HEK293 (cell line): Measurements from ENCODE around the gene DOCK4.

ENCODE experiments used
- CTCF ChIA-PET: fragments of 350-600 bp; formaldehyde crosslinking; extraction: SDS; loops from one replicate; lab custom pipeline; 2021; ENCODE audit warnings: antibody characterized with exemption; lab: Yijun Ruan, JAX
- POLR2A ChIA-PET: fragments of 300-600 bp; formaldehyde crosslinking; extraction: SDS; loops from one replicate; lab custom pipeline; 2020; ENCODE audit warnings: antibody characterized with exemption, inconsistent platforms; lab: Yijun Ruan, JAX
- H3K27ac ChIP-seq: fragments of 200-500 bp; sonication (Bioruptor generic); 2 replicates; pipeline ENCODE4 v1.5.1; 2014; ENCODE audit warnings: low read depth, low read length, control low read depth, inconsistent platforms; ENCODE audit errors: extremely low read depth
- H3K36me3 ChIP-seq, 2 experiments: fragments of 200-500 bp in 1 of 2; sonication (Bioruptor generic) in 1 of 2; 1 replicate in 1 of 2; 2 replicates in 1 of 2; pipeline ENCODE4 v1.5.1; 2014 to 2017; ENCODE audit warnings: inconsistent platforms in 2 of 2, low read length in 2 of 2; ENCODE audit not compliant: control insufficient read depth in 2 of 2, insufficient read depth in 1 of 2
- H3K4me1 ChIP-seq: fragments of 200-500 bp; sonication (Bioruptor generic); 2 replicates; pipeline ENCODE4 v1.5.1; 2014; ENCODE audit warnings: mild to moderate bottlenecking, low read length, inconsistent platforms; ENCODE audit not compliant: control insufficient read depth, insufficient read depth
- H3K4me3 ChIP-seq: 2 replicates; pipeline ENCODE4 v1.5.1; 2011; ENCODE audit warnings: low read depth, mild to moderate bottlenecking, control low read depth, low read length, moderate library complexity
- H3K9me3 ChIP-seq: fragments of 200-500 bp; sonication (Bioruptor generic); 2 replicates; pipeline ENCODE4 v1.5.1; 2014; ENCODE audit warnings: low read depth, low read length, inconsistent platforms; ENCODE audit not compliant: control insufficient read depth, insufficient read depth
- GLIS1 ChIP-seq: fragments of 450-650 bp; formaldehyde crosslinking; IDR thresholded peaks from 2 replicates; pipeline ENCODE4 v1.5.1; 2016; ENCODE audit warnings: missing biosample characterization, missing genetic modification characterization
- HOXD13 ChIP-seq: sonication (generic); formaldehyde crosslinking; IDR thresholded peaks from 2 replicates; pipeline ENCODE4 v1.8.0; 2022; ENCODE audit warnings: missing genetic modification reagents, borderline replicate concordance
- KLF10 ChIP-seq: fragments of 450-650 bp; IDR thresholded peaks from 2 replicates; pipeline ENCODE4 v1.5.1; 2018; ENCODE audit warnings: missing biosample characterization, mild to moderate bottlenecking, missing genetic modification characterization
- KLF7 ChIP-seq: fragments of 450-650 bp; formaldehyde crosslinking; IDR thresholded peaks from 2 replicates; pipeline ENCODE4 v1.5.1; 2016; ENCODE audit warnings: missing biosample characterization, missing genetic modification characterization, borderline replicate concordance
- RBAK ChIP-seq: fragments of 450-650 bp; formaldehyde crosslinking; IDR thresholded peaks from 2 replicates; pipeline ENCODE4 v1.5.1; 2016; ENCODE audit warnings: missing biosample characterization, missing genetic modification characterization
- ZBTB8A ChIP-seq: fragments of 450-650 bp; formaldehyde crosslinking; IDR thresholded peaks from 2 replicates; pipeline ENCODE4 v1.5.1; 2016; ENCODE audit warnings: missing biosample characterization, missing genetic modification characterization
- ZFP37 ChIP-seq: fragments of 450-650 bp; formaldehyde crosslinking; IDR thresholded peaks from 2 replicates; pipeline ENCODE4 v1.5.1; 2016; ENCODE audit warnings: missing biosample characterization, missing genetic modification characterization
- ZFP69B ChIP-seq: fragments of 450-650 bp; formaldehyde crosslinking; IDR thresholded peaks from 2 replicates; pipeline ENCODE4 v1.5.1; 2016; ENCODE audit warnings: missing biosample characterization, missing genetic modification characterization
- ZIC2 ChIP-seq: fragments of 450-650 bp; formaldehyde crosslinking; IDR thresholded peaks from 2 replicates; pipeline ENCODE4 v1.5.1; 2016; ENCODE audit warnings: missing biosample characterization, missing genetic modification characterization
- ZNF157 ChIP-seq: fragments of 450-650 bp; formaldehyde crosslinking; IDR thresholded peaks from 2 replicates; pipeline ENCODE4 v1.5.1; 2016; ENCODE audit warnings: missing biosample characterization, missing genetic modification characterization
- ZNF2 ChIP-seq: fragments of 450-650 bp; formaldehyde crosslinking; IDR thresholded peaks from 2 replicates; pipeline ENCODE4 v1.5.1; 2016; ENCODE audit warnings: missing biosample characterization, missing genetic modification characterization
- ZNF214 ChIP-seq: fragments of 450-650 bp; formaldehyde crosslinking; IDR thresholded peaks from 2 replicates; pipeline ENCODE4 v1.5.1; 2017; ENCODE audit warnings: missing biosample characterization, mild to moderate bottlenecking, missing genetic modification characterization, borderline replicate concordance
- ZNF239 ChIP-seq: fragments of 450-650 bp; formaldehyde crosslinking; IDR thresholded peaks from 2 replicates; pipeline ENCODE4 v1.5.1; 2016; ENCODE audit warnings: missing biosample characterization, missing genetic modification characterization
- ZNF302 ChIP-seq: fragments of 450-650 bp; formaldehyde crosslinking; IDR thresholded peaks from 2 replicates; pipeline ENCODE4 v1.5.1; 2016; ENCODE audit warnings: missing biosample characterization, missing genetic modification characterization, low read depth
- ZNF394 ChIP-seq: fragments of 450-650 bp; formaldehyde crosslinking; IDR thresholded peaks from 2 replicates; pipeline ENCODE4 v1.5.1; 2016; ENCODE audit warnings: missing biosample characterization, missing genetic modification characterization, mild to moderate bottlenecking, moderate library complexity, borderline replicate concordance
- ZNF48 ChIP-seq: fragments of 450-650 bp; formaldehyde crosslinking; IDR thresholded peaks from 2 replicates; pipeline ENCODE4 v1.5.1; 2016; ENCODE audit warnings: missing biosample characterization, missing genetic modification characterization
- ZNF514 ChIP-seq: fragments of 450-650 bp; formaldehyde crosslinking; IDR thresholded peaks from 2 replicates; pipeline ENCODE4 v1.5.1; 2016; ENCODE audit warnings: missing biosample characterization, missing genetic modification characterization
- ZNF555 ChIP-seq: fragments of 450-650 bp; formaldehyde crosslinking; conservative IDR thresholded peaks from 2 replicates; pipeline ENCODE4 v1.5.1; 2017; ENCODE audit warnings: missing biosample characterization, mild to moderate bottlenecking, missing genetic modification characterization, inconsistent platforms
- ZNF600 ChIP-seq: fragments of 450-650 bp; formaldehyde crosslinking; IDR thresholded peaks from 2 replicates; pipeline ENCODE4 v1.5.1; 2016; ENCODE audit warnings: missing biosample characterization, missing genetic modification characterization
- ZNF629 ChIP-seq: fragments of 450-650 bp; formaldehyde crosslinking; IDR thresholded peaks from 2 replicates; pipeline ENCODE4 v1.5.1; 2017; ENCODE audit warnings: missing biosample characterization, missing genetic modification characterization
- ZNF664 ChIP-seq: fragments of 450-650 bp; formaldehyde crosslinking; IDR thresholded peaks from 2 replicates; pipeline ENCODE4 v1.5.1; 2016; ENCODE audit warnings: missing biosample characterization, missing genetic modification characterization
- ZNF791 ChIP-seq: fragments of 450-650 bp; formaldehyde crosslinking; IDR thresholded peaks from 2 replicates; pipeline ENCODE4 v1.5.1; 2016; ENCODE audit warnings: missing biosample characterization, missing genetic modification characterization
- ZNF843 ChIP-seq: fragments of 450-650 bp; formaldehyde crosslinking; IDR thresholded peaks from 2 replicates; pipeline ENCODE4 v1.5.1; 2016; ENCODE audit warnings: missing biosample characterization, missing genetic modification characterization
- ZSCAN30 ChIP-seq: fragments of 450-650 bp; IDR thresholded peaks from 2 replicates; pipeline ENCODE4 v1.5.1; 2018; ENCODE audit warnings: missing biosample characterization, mild to moderate bottlenecking, missing genetic modification characterization, moderate library complexity
- TF ChIP-seq, protein P1 (sequence below): fragments of 450-650 bp; formaldehyde crosslinking; IDR thresholded peaks from 2 replicates; pipeline ENCODE4 v1.5.1; 2016; ENCODE audit warnings: missing biosample characterization, missing genetic modification characterization, low read depth
- TF ChIP-seq, protein P2 (sequence below): fragments of 450-650 bp; formaldehyde crosslinking; IDR thresholded peaks from 2 replicates; pipeline ENCODE4 v1.5.1; 2016; ENCODE audit warnings: missing biosample characterization, missing genetic modification characterization
- TF ChIP-seq, protein P3 (sequence below): fragments of 450-650 bp; formaldehyde crosslinking; IDR thresholded peaks from 2 replicates; pipeline ENCODE4 v1.5.1; 2016; ENCODE audit warnings: missing biosample characterization, missing genetic modification characterization
- TF ChIP-seq, protein P4 (sequence below): fragments of 450-650 bp; formaldehyde crosslinking; IDR thresholded peaks from 2 replicates; pipeline ENCODE4 v1.5.1; 2016; ENCODE audit warnings: missing biosample characterization, missing genetic modification characterization
- TF ChIP-seq, protein P5 (sequence below): fragments of 450-650 bp; formaldehyde crosslinking; IDR thresholded peaks from 2 replicates; pipeline ENCODE4 v1.5.1; 2016; ENCODE audit warnings: missing biosample characterization, missing genetic modification characterization

Gene DOCK4

DNA sequence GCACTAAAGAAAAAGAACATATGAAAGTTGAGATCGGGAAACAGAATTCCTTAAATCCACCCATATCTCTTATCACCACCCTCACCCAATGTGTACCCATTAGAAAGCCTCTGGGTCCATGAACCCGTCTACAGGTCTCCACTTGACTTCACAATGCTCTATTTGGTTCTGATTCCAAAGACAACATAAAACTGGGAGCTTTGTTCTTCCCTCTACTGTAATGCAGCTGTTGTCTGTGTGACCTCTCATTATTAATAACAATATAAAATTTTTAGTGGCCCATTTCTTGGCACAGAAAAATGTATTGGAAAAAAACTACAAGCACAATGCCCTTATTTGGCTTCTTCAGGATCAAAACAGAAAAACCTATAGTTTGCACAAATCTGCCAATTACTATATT, 30.0 kb downstream of the DOCK4 start:
- H3K4me1 ChIP-seq = no peaks in the 10 kb centered on the region; the same call in 1 of the 2 replicates
- H3K4me3 ChIP-seq = no peak overlapping the region
- TF ChIP-seq ZNF791 (tag by site-specific recombination) (no peak), GLIS1 (no peak), ZNF664 (tag by site-specific recombination) (no peak), ZFP37 (tag by site-specific recombination) (no peak), ZNF629 (tag by site-specific recombination) (no peak), ZNF514 (tag by site-specific recombination) (no peak), ZNF555 (no peak), ZNF600 (tag by site-specific recombination) (no peak), ZNF157 (no peak), ZFP69B (tag by site-specific recombination) (no peak), ZNF843 (no peak), ZNF239 (tag by site-specific recombination) (no peak), ZBTB8A (tag by site-specific recombination) (no peak)
- TF ChIP-seq, protein P1, sequence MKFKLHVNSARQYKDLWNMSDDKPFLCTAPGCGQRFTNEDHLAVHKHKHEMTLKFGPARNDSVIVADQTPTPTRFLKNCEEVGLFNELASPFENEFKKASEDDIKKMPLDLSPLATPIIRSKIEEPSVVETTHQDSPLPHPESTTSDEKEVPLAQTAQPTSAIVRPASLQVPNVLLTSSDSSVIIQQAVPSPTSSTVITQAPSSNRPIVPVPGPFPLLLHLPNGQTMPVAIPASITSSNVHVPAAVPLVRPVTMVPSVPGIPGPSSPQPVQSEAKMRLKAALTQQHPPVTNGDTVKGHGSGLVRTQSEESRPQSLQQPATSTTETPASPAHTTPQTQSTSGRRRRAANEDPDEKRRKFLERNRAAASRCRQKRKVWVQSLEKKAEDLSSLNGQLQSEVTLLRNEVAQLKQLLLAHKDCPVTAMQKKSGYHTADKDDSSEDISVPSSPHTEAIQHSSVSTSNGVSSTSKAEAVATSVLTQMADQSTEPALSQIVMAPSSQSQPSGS = no peak
- TF ChIP-seq, protein P2, sequence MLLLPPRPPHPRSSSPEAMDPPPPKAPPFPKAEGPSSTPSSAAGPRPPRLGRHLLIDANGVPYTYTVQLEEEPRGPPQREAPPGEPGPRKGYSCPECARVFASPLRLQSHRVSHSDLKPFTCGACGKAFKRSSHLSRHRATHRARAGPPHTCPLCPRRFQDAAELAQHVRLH = no peak
- TF ChIP-seq, protein P3, sequence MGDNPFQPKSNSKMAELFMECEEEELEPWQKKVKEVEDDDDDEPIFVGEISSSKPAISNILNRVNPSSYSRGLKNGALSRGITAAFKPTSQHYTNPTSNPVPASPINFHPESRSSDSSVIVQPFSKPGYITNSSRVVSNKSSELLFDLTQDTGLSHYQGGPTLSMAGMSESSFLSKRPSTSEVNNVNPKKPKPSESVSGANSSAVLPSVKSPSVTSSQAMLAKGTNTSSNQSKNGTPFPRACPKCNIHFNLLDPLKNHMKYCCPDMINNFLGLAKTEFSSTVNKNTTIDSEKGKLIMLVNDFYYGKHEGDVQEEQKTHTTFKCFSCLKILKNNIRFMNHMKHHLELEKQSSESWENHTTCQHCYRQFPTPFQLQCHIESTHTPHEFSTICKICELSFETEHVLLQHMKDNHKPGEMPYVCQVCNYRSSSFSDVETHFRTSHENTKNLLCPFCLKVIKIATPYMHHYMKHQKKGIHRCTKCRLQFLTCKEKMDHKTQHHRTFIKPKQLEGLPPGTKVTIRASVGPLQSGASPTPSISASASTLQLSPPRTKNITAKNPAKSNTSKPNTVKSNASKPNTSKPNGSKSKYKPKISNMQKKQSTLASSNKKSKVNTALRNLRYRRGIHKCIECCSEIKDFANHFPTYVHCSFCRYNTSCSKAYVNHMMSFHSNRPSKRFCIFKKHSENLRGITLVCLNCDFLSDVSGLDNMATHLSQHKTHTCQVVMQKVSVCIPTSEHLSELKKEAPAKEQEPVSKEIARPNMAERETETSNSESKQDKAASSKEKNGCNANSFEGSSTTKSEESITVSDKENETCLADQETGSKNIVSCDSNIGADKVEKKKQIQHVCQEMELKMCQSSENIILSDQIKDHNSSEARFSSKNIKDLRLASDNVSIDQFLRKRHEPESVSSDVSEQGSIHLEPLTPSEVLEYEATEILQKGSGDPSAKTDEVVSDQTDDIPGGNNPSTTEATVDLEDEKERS (tag by site-specific recombination) = no peak
- TF ChIP-seq, protein P4, sequence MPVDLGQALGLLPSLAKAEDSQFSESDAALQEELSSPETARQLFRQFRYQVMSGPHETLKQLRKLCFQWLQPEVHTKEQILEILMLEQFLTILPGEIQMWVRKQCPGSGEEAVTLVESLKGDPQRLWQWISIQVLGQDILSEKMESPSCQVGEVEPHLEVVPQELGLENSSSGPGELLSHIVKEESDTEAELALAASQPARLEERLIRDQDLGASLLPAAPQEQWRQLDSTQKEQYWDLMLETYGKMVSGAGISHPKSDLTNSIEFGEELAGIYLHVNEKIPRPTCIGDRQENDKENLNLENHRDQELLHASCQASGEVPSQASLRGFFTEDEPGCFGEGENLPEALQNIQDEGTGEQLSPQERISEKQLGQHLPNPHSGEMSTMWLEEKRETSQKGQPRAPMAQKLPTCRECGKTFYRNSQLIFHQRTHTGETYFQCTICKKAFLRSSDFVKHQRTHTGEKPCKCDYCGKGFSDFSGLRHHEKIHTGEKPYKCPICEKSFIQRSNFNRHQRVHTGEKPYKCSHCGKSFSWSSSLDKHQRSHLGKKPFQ (tag by site-specific recombination) = no peak
- ChIA-PET CTCF (no interaction called here), POLR2A (no interaction called here)
- no peaks in the 10 kb centered on the region for H3K9me3 ChIP-seq
- H3K27ac ChIP-seq = no peak overlapping the region
- H3K36me3 ChIP-seq = no peaks in the 10 kb centered on the region

GRCh38 chr7:112174192-112174591, 32.0 kb downstream of the DOCK4 start:
- H3K4me3 ChIP-seq = no peak overlapping the region
- no peaks in the 10 kb centered on the region for H3K9me3 ChIP-seq
- no peaks in the 10 kb centered on the region for H3K36me3 ChIP-seq
- POLR2A ChIA-PET = no interaction called here
- no peak overlapping the region for H3K27ac ChIP-seq
- H3K4me1 ChIP-seq = no peaks in the 10 kb centered on the region; the same call in 1 of the 2 replicates
- CTCF ChIA-PET = no interaction called here
- TF ChIP-seq KLF10 (tag by site-specific recombination) = no peak
- no peak for TF ChIP-seq KLF7 (tag by site-specific recombination)
- no peak for TF ChIP-seq ZNF664 (tag by site-specific recombination)
- TF ChIP-seq ZNF48 (tag by site-specific recombination) = no peak
- no peak for TF ChIP-seq ZIC2 (tag by site-specific recombination)
- TF ChIP-seq RBAK = no peak
- no peak for TF ChIP-seq ZNF302 (tag by site-specific recombination)
- TF ChIP-seq ZNF2 (tag by site-specific recombination) = no peak
- no peak for TF ChIP-seq ZNF214
- TF ChIP-seq, protein P5, sequence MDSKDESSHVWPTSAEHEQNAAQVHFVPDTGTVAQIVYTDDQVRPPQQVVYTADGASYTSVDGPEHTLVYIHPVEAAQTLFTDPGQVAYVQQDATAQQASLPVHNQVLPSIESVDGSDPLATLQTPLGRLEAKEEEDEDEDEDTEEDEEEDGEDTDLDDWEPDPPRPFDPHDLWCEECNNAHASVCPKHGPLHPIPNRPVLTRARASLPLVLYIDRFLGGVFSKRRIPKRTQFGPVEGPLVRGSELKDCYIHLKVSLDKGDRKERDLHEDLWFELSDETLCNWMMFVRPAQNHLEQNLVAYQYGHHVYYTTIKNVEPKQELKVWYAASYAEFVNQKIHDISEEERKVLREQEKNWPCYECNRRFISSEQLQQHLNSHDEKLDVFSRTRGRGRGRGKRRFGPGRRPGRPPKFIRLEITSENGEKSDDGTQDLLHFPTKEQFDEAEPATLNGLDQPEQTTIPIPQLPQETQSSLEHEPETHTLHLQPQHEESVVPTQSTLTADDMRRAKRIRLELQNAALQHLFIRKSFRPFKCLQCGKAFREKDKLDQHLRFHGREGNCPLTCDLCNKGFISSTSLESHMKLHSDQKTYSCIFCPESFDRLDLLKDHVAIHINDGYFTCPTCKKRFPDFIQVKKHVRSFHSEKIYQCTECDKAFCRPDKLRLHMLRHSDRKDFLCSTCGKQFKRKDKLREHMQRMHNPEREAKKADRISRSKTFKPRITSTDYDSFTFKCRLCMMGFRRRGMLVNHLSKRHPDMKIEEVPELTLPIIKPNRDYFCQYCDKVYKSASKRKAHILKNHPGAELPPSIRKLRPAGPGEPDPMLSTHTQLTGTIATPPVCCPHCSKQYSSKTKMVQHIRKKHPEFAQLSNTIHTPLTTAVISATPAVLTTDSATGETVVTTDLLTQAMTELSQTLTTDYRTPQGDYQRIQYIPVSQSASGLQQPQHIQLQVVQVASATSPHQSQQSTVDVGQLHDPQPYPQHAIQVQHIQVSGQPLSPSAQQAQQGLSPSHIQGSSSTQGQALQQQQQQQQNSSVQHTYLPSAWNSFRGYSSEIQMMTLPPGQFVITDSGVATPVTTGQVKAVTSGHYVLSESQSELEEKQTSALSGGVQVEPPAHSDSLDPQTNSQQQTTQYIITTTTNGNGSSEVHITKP = no peak
- no peak for TF ChIP-seq ZNF394 (tag by site-specific recombination)
- TF ChIP-seq HOXD13 (CRISPR knock-in tag) = no peak
- no peak for TF ChIP-seq ZSCAN30 (tag by site-specific recombination)
